A549 (cell line): ENCODE results near the gene FBXL13. TPM values are rescaled to one million over a fixed set of nuclear protein-coding genes. Genes with fewer than 3 reads are reported as not detected.

Experiments used
- ATAC-seq, 2 experiments: fragments of 200-7000 bp in 1 of 2; fragments of >200 bp in 1 of 2; cut with Nextera tagmentation in 1 of 2; cut with Tn5 transposase in 1 of 2; 3 replicates each; pipeline versions ENCODE4 v1.8.0 to v1.9.1; 2018 to 2020; ENCODE audit warnings: mild to moderate bottlenecking in 1 of 2, moderate library complexity in 1 of 2
- CTCF ChIA-PET: fragments of 300-600 bp; sonication (Branson Sonifier 250); formaldehyde crosslinking; extraction: SDS; loops from one replicate; lab custom pipeline; 2021; ENCODE audit warnings: antibody characterized with exemption, inconsistent platforms; lab: Yijun Ruan, JAX
- POLR2A ChIA-PET: fragments of 350-600 bp; formaldehyde crosslinking; extraction: SDS; loops from one replicate; lab custom pipeline; 2021; ENCODE audit warnings: antibody characterized with exemption, inconsistent platforms; lab: Yijun Ruan, JAX
- DNase-seq, 2 experiments: peaks; one replicate each; pipeline versions ENCODE4 v3.0.0 to v3.0.0-alpha.2; 2011 to 2016; ENCODE audit warnings: low read depth in 1 of 2, low spot score in 1 of 2
- FAIRE-seq: peaks from 2 replicates; lab custom pipeline; 2011; peaks lifted over from hg19 to GRCh38; lab: Jason Lieb, UNC
- H3K27ac ChIP-seq, 2 experiments: fragments of >200 bp; sonication (Bioruptor Twin); formaldehyde crosslinking; 3 replicates each; pipeline ENCODE4 v1.5.1; 2016 to 2017
- H3K4me1 ChIP-seq: fragments of >200 bp; sonication (Bioruptor Twin); formaldehyde crosslinking; 3 replicates; pipeline ENCODE4 v1.6.1; 2016
- H3K4me2 ChIP-seq: fragments of >200 bp; sonication (Bioruptor Twin); formaldehyde crosslinking; 3 replicates; pipeline ENCODE4 v1.6.1; 2016
- H3K4me3 ChIP-seq: fragments of >200 bp; sonication (Bioruptor Twin); formaldehyde crosslinking; 3 replicates; pipeline ENCODE4 v1.5.1; 2016
- H3K9me3 ChIP-seq: fragments of >200 bp; sonication (Bioruptor Twin); formaldehyde crosslinking; 3 replicates; pipeline ENCODE4 v1.6.1; 2016
- ATOH8 ChIP-seq: fragments of 250-450 bp; sonication (Bioruptor Pico); IDR thresholded peaks from 2 replicates; pipeline ENCODE4 v1.5.0; 2020; ENCODE audit warnings: low read depth, mild to moderate bottlenecking, moderate library complexity
- BCL3 ChIP-seq: fragments of >200 bp; sonication (Bioruptor Twin); formaldehyde crosslinking; IDR thresholded peaks from 3 replicates; pipeline ENCODE4 v1.6.1; 2016
- BHLHE40 ChIP-seq: IDR thresholded peaks from 2 replicates; pipeline ENCODE4 v1.6.1; 2012; ENCODE audit warnings: low read depth, low read length, inconsistent platforms
- CBX8 ChIP-seq: fragments of 200-600 bp; sonication (generic); IDR thresholded peaks from 2 replicates; pipeline ENCODE4 v1.6.1; 2016
- CEBPB ChIP-seq, 2 experiments: fragments of >200 bp in 1 of 2; sonication (Bioruptor Twin) in 1 of 2; formaldehyde crosslinking in 1 of 2; IDR thresholded peaks; 2 replicates each; pipeline ENCODE4 v1.6.1; 2012 to 2016
- CHD2 ChIP-seq: fragments of 150-350 bp; IDR thresholded peaks from 2 replicates; pipeline ENCODE4 v1.6.1; 2014; ENCODE audit warnings: low read length; ENCODE audit not compliant: partially characterized antibody
- CHD4 ChIP-seq: fragments of 200-600 bp; sonication (generic); IDR thresholded peaks from 2 replicates; pipeline ENCODE4 v1.6.1; 2016; ENCODE audit warnings: antibody characterized with exemption, mild to moderate bottlenecking, borderline replicate concordance
- CTCF ChIP-seq: fragments of >200 bp; sonication (Bioruptor Twin); formaldehyde crosslinking; IDR thresholded peaks from 3 replicates; pipeline ENCODE4 v1.5.1; 2016
- EHF ChIP-seq: fragments of 250-450 bp; sonication (Bioruptor Pico); IDR thresholded peaks from 2 replicates; pipeline ENCODE4 v1.5.0; 2020; ENCODE audit warnings: mild to moderate bottlenecking
- EP300 ChIP-seq, 2 experiments: fragments of >200 bp; sonication (Bioruptor Twin); formaldehyde crosslinking; IDR thresholded peaks; 2 replicates in 1 of 2; 3 replicates in 1 of 2; pipeline ENCODE4 v1.6.1; 2016 to 2017
- ESRRA ChIP-seq: fragments of 150-350 bp; IDR thresholded peaks from 2 replicates; pipeline ENCODE4 v1.6.1; 2014; ENCODE audit warnings: mild to moderate bottlenecking, low read length, borderline replicate concordance
- FOSL2 ChIP-seq, 2 experiments: fragments of 450-650 bp in 1 of 2; fragments of >200 bp in 1 of 2; sonication (Bioruptor Twin) in 1 of 2; formaldehyde crosslinking; IDR thresholded peaks; 2 replicates each; pipeline versions ENCODE4 v1.5.0 to v1.6.1; 2016 to 2020; ENCODE audit warnings: mild to moderate bottlenecking in 1 of 2, moderate library complexity in 1 of 2
- FOXS1 ChIP-seq: fragments of 250-450 bp; sonication (Bioruptor Pico); IDR thresholded peaks from 2 replicates; pipeline ENCODE4 v1.5.0; 2020; ENCODE audit warnings: mild to moderate bottlenecking, moderate library complexity
- HDAC2 ChIP-seq: fragments of 200-600 bp; sonication (generic); IDR thresholded peaks from 2 replicates; pipeline ENCODE4 v1.6.1; 2016
- HES2 ChIP-seq: fragments of >200 bp; sonication (Bioruptor Twin); formaldehyde crosslinking; IDR thresholded peaks from 2 replicates; pipeline ENCODE4 v1.6.1; 2016
- HEYL ChIP-seq: fragments of 250-450 bp; sonication (Bioruptor Pico); IDR thresholded peaks from 2 replicates; pipeline ENCODE4 v1.8.0; 2021; ENCODE audit warnings: mild to moderate bottlenecking, moderate library complexity
- HMGXB4 ChIP-seq: fragments of 250-450 bp; sonication (Bioruptor Pico); IDR thresholded peaks from 2 replicates; pipeline ENCODE4 v1.5.0; 2021; ENCODE audit warnings: mild to moderate bottlenecking, moderate library complexity, borderline replicate concordance
- HOXA7 ChIP-seq: fragments of 250-450 bp; sonication (Bioruptor Pico); IDR thresholded peaks from 2 replicates; pipeline ENCODE4 v1.5.0; 2020; ENCODE audit warnings: mild to moderate bottlenecking, moderate library complexity
- HOXB13 ChIP-seq: fragments of 250-450 bp; sonication (Bioruptor Pico); IDR thresholded peaks from 2 replicates; pipeline ENCODE4 v1.5.0; 2020; ENCODE audit warnings: low read depth, mild to moderate bottlenecking, moderate library complexity
- JUN ChIP-seq, 2 experiments: fragments of >200 bp; sonication (Bioruptor Twin); formaldehyde crosslinking; IDR thresholded peaks; 2 replicates in 1 of 2; 3 replicates in 1 of 2; pipeline ENCODE4 v1.6.1; 2016 to 2017
- KDM1A ChIP-seq: fragments of 200-600 bp; sonication (generic); IDR thresholded peaks from 2 replicates; pipeline ENCODE4 v1.6.1; 2016; ENCODE audit warnings: low read depth, mild to moderate bottlenecking
- MAFK ChIP-seq: fragments of 450-650 bp; IDR thresholded peaks from 2 replicates; pipeline ENCODE4 v1.6.1; 2014; ENCODE audit not compliant: partially characterized antibody
- MAZ ChIP-seq: fragments of 150-350 bp; IDR thresholded peaks from 2 replicates; pipeline ENCODE4 v1.6.1; 2014; ENCODE audit warnings: antibody characterized with exemption, low read depth, low read length, borderline replicate concordance
- NFE2L2 ChIP-seq: fragments of 150-350 bp; conservative IDR thresholded peaks from 2 replicates; pipeline ENCODE4 v1.6.1; 2014; ENCODE audit warnings: low read length
- NPAS2 ChIP-seq: fragments of 250-450 bp; sonication (Bioruptor Pico); IDR thresholded peaks from 2 replicates; pipeline ENCODE4 v1.8.0; 2022; ENCODE audit warnings: mild to moderate bottlenecking, moderate library complexity, borderline replicate concordance
- RAD21 ChIP-seq, 2 experiments: fragments of >200 bp in 1 of 2; sonication (Bioruptor Twin) in 1 of 2; formaldehyde crosslinking in 1 of 2; IDR thresholded peaks in 1 of 2; conservative IDR thresholded peaks in 1 of 2; 2 replicates in 1 of 2; 3 replicates in 1 of 2; pipeline ENCODE4 v1.6.1; 2012 to 2018; ENCODE audit warnings: inconsistent platforms in 1 of 2
- RNF2 ChIP-seq: fragments of 200-600 bp; sonication (generic); IDR thresholded peaks from 2 replicates; pipeline ENCODE4 v1.6.1; 2016; ENCODE audit warnings: low read depth, mild to moderate bottlenecking, antibody characterized with exemption, moderate library complexity, borderline replicate concordance
- SREBF2 ChIP-seq: fragments of 450-650 bp; IDR thresholded peaks from 2 replicates; pipeline ENCODE4 v1.6.1; 2014; ENCODE audit warnings: mild to moderate bottlenecking, moderate library complexity
- TFCP2L1 ChIP-seq: fragments of 250-450 bp; sonication (Bioruptor Pico); IDR thresholded peaks from 2 replicates; pipeline ENCODE4 v1.5.0; 2021; ENCODE audit warnings: mild to moderate bottlenecking
- USF2 ChIP-seq: fragments of 450-650 bp; IDR thresholded peaks from 2 replicates; pipeline ENCODE4 v1.6.1; 2014; ENCODE audit warnings: antibody characterized with exemption
- ZC3H11A ChIP-seq: fragments of 450-650 bp; IDR thresholded peaks from 2 replicates; pipeline ENCODE4 v1.6.1; 2014; ENCODE audit warnings: antibody characterized with exemption, mild to moderate bottlenecking
- ZFP36 ChIP-seq: fragments of 450-650 bp; IDR thresholded peaks from 2 replicates; pipeline ENCODE4 v1.6.1; 2014; ENCODE audit warnings: borderline replicate concordance; ENCODE audit not compliant: partially characterized antibody
- WGBS: methylation state at CpG from one replicate; pipeline ENCODE4 v1.1.6; 2017; ENCODE audit errors: missing lambda C conversion rate; 5-methylcytosine and 5-hydroxymethylcytosine counted together
- polyA plus RNA-seq, 4 experiments: library from polyadenylated mRNA; depleted of rRNA in 3 of 4; stranded (reverse); fragments of >200 nt; fragmentation: RNase III in 1 of 4; extraction: RNeasy Plus Mini Kit Qiagen cat#74134 plus additional on column Dnase treatment in 1 of 4; gene quantifications; 2 replicates in 3 of 4; 3 replicates in 1 of 4; pipeline ENCODE4 v1.2.3, GENCODE V29; 2011 to 2017

Gene FBXL13
- polyA plus RNA-seq, 2 of the 4 experiments (the other 2 are of a cell fraction) = 0.45 to 0.70 TPM

GRCh38 chr7:102890292-102890970 lies 184.2 kb downstream of the FBXL13 start:
- 79% methylated on average over 2 of the region's 2 CpGs for WGBS
- Histone ChIP-seq H3K4me2 (peak overlapping the region; percentile 5; the same call in 1 of the 3 replicates), H3K9me3 (no peaks in the 10 kb centered on the region)
- ATAC-seq = peak; percentile 42 to 53; a peak in 4 of 6 replicates
- TF ChIP-seq HDAC2 (no peak), RAD21 (conservative IDR thresholded peaks at IDR 0.05 in 1 of 2, IDR thresholded peaks at IDR 0.05 in 1 of 2) (no peak), CEBPB (IDR thresholded peaks at IDR 0.05) (no peak), HES2 (no peak), FOXS1 (no peak), NPAS2 (CRISPR knock-in tag) (no peak), NFE2L2 (no peak), EP300 (IDR thresholded peaks at IDR 0.05) (no peak), JUN (IDR thresholded peaks at IDR 0.05) (no peak), CHD2 (no peak), FOSL2 (IDR thresholded peaks at IDR 0.05) (no peak), FOSL2 (CRISPR knock-in tag; IDR thresholded peaks at IDR 0.05) (no peak), CHD4 (no peak), EHF (CRISPR knock-in tag) (no peak), TFCP2L1 (CRISPR knock-in tag) (no peak), CBX8 (no peak), ZFP36 (no peak), BHLHE40 (no peak), MAZ (no peak), HOXA7 (CRISPR knock-in tag) (no peak)
- TF ChIP-seq, all 56 proteins: peak for 0
- FAIRE-seq (no peak), DNase-seq (no peak)
- no peak overlapping the region for H3K4me3 ChIP-seq
- H3K27ac ChIP-seq = peak overlapping the region in 1 of 2 experiments; percentile 65; a peak in 2 of 6 replicates
- ChIA-PET CTCF (no interaction called here), POLR2A (no interaction called here)
- H3K4me1 ChIP-seq = peaks cover 46% of the 10 kb centered on the region

- POLR2A ChIA-PET = no interaction called here
- Histone ChIP-seq H3K4me1 (peaks cover 46% of the 10 kb centered on the region), H3K9me3 (no peaks in the 10 kb centered on the region), H3K4me3 (no peak overlapping the region), H3K4me2 (peak overlapping the region; percentile 5; the same call in 2 of the 3 replicates), H3K27ac (no peak overlapping the region; a peak in 1 of 6 replicates)
- no peak for TF ChIP-seq CEBPB (IDR thresholded peaks at IDR 0.05)
- no peak for TF ChIP-seq RNF2
- TF ChIP-seq USF2 = no peak
- no peak for TF ChIP-seq SREBF2
- TF ChIP-seq ZC3H11A = no peak
- no peak for TF ChIP-seq CHD2
- TF ChIP-seq HOXB13 = no peak
- TF ChIP-seq HEYL = no peak
- TF ChIP-seq KDM1A = no peak
- TF ChIP-seq ATOH8 (CRISPR knock-in tag) = no peak
- TF ChIP-seq CTCF = no peak
- TF ChIP-seq ESRRA = no peak
- TF ChIP-seq HMGXB4 (CRISPR knock-in tag) = no peak
- TF ChIP-seq MAFK = no peak
- no peak for TF ChIP-seq FOSL2 (IDR thresholded peaks at IDR 0.05)
- no peak for TF ChIP-seq FOSL2 (CRISPR knock-in tag; IDR thresholded peaks at IDR 0.05)
- no peak for TF ChIP-seq BCL3
- DNase-seq = no peak
- CTCF ChIA-PET = interaction anchor here (1.3 kb wide), 1 partner anchor 10 kb away, joined by 4 read pairs; no protein-coding TSS in a partner anchor
- no peak for ATAC-seq
- 83% methylated on average over 2 of the region's 2 CpGs for WGBS
- FAIRE-seq = no peak
Observed at GRCh38 chr7:102889851-102890250, 184.7 kb downstream of the FBXL13 start.
